A673 (cell line): Measurements from ENCODE around the gene CTU2. TPM values are rescaled to one million over a fixed set of nuclear protein-coding genes. Genes with fewer than 3 reads are reported as not detected.
A peak's percentile ranks its signal among the peaks of the same experiment; 100 is the strongest.

Source experiments
- BruUV-seq: library from RNA; stranded (reverse); fragments of 400-500 nt; replicated peaks from 2 replicates; lab custom pipeline; 2021; lab: Mats Ljungman, UMichigan
- CTCF ChIA-PET: fragments of 300-600 bp; sonication (Branson Sonifier 250); formaldehyde crosslinking; loops from one replicate; lab custom pipeline; 2022; ENCODE audit warnings: antibody characterized with exemption; lab: Charles Lee
- POLR2A ChIA-PET: fragments of 300-600 bp; sonication (Branson Sonifier 250); formaldehyde crosslinking; loops from one replicate; lab custom pipeline; 2022; ENCODE audit warnings: antibody characterized with exemption; ENCODE audit not compliant: low non-redundant PET; lab: Charles Lee
- DNase-seq: peaks from one replicate; pipeline ENCODE4 v3.0.0-alpha.2; 2015; ENCODE audit warnings: low spot score
- H3K27ac ChIP-seq: fragments of 200-600 bp; sonication (generic); 2 replicates; pipeline ENCODE4 v1.5.1; 2016; ENCODE audit warnings: mixed run types, low read depth, mild to moderate bottlenecking, mixed read lengths, antibody characterized with exemption, low read length; ENCODE audit not compliant: poor library complexity, severe bottlenecking
- H3K27me3 ChIP-seq: fragments of 200-600 bp; sonication (generic); replicated peaks from 2 replicates; pipeline ENCODE4 v1.6.1; 2017; ENCODE audit warnings: mixed run types, low read depth, mild to moderate bottlenecking, mixed read lengths, antibody characterized with exemption, low read length; ENCODE audit not compliant: insufficient read depth, poor library complexity
- H3K36me3 ChIP-seq: fragments of 200-600 bp; sonication (generic); 2 replicates; pipeline ENCODE4 v1.6.1; 2016; ENCODE audit warnings: mixed run types, mild to moderate bottlenecking, mixed read lengths, antibody characterized with exemption, low read length; ENCODE audit not compliant: insufficient read depth, poor library complexity, severe bottlenecking
- H3K4me1 ChIP-seq: fragments of 200-600 bp; sonication (generic); 2 replicates; pipeline ENCODE4 v1.6.1; 2017; ENCODE audit warnings: mixed run types, mild to moderate bottlenecking, mixed read lengths, antibody characterized with exemption, low read length; ENCODE audit not compliant: insufficient read depth, poor library complexity, severe bottlenecking
- H3K4me3 ChIP-seq: fragments of 200-600 bp; sonication (generic); 2 replicates; pipeline ENCODE4 v1.5.1; 2016; ENCODE audit warnings: low read depth, mixed run types, mild to moderate bottlenecking, mixed read lengths, low read length; ENCODE audit not compliant: poor library complexity, severe bottlenecking
- H3K9me3 ChIP-seq: fragments of 200-600 bp; sonication (generic); 2 replicates; pipeline ENCODE4 v1.6.1; 2016; ENCODE audit warnings: mixed run types, low read depth, mild to moderate bottlenecking, mixed read lengths, antibody characterized with exemption, low read length; ENCODE audit not compliant: poor library complexity, severe bottlenecking
- EZH2 ChIP-seq: fragments of 200-600 bp; sonication (generic); IDR thresholded peaks from 2 replicates; pipeline ENCODE4 v1.6.1; 2017; ENCODE audit warnings: borderline replicate concordance, low read depth, mild to moderate bottlenecking, mixed read lengths, antibody characterized with exemption, low read length; ENCODE audit not compliant: poor library complexity, severe bottlenecking
- intact Hi-C: fragments of 100-400 bp; cut with micrococcal nuclease; formaldehyde crosslinking; loops from one replicate; pipeline ENCODE4 v1.10.0; 2022; ENCODE audit not compliant: unreplicated experiment
- total RNA-seq: library from RNA; stranded (reverse); gene quantifications from 2 replicates; pipeline ENCODE4 v1.2.3, GENCODE V29; 2021
- TF ChIP-seq, protein P1 (sequence below): fragments of 300-800, 200-600 bp; sonication (generic); conservative IDR thresholded peaks from 2 replicates; pipeline ENCODE4 v1.5.1; 2017; ENCODE audit warnings: low read depth, mild to moderate bottlenecking, antibody characterized with exemption, low read length, moderate library complexity, mixed read lengths

Gene CTU2
- total RNA-seq, 1 experiment from 2014 or later: 47.5 TPM

DNA sequence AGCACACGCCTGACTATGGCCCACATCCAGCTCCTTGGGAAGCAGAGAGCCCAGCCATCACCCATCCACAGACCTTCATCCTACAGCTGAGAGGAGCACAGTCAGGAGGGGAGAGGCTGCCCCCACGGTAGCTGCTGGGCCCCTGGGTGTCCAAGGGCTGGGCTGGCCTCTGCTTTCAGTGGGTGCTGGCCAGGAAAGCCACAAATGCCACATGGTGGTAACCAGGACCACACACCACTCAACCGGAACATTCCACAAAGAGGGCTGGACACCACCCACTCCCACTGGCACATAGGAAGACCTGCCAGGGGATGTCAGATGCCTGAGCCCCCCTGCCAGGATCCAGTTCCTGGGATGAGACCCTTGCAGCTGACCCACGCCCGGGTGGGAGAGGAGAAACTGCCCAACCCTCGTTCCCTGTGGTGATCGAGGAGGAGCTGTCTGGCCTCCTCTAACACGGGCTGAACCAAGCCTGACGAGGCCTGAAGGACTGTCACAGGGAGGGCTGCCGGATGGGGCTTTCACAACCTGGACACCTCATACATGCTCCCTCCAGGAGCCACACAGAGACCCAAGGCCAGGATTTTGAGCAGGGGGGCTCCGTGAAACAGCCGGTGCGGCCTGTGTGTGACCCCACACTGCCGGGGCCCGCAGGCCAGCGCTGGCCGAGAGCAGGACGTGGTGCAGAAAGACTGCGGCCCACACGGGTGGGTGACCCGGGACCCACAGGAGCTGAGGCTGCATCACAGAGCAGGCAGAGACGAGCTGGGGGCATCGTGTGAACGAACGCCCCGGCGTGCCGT lies 48.0 kb downstream of the CTU2 start:
- H3K9me3 ChIP-seq: no peaks in the 10 kb centered on the region
- CTCF ChIA-PET: interaction anchor here (0.5 to 1.4 kb wide), 3 partner anchors 17 to 269 kb away, joined by 3 to 9 read pairs (median 8); no protein-coding TSS in a partner anchor
- H3K27ac ChIP-seq: peak overlapping the region; percentile 54
- H3K4me3 ChIP-seq: no peak overlapping the region
- H3K27me3 ChIP-seq: no peaks in the 10 kb centered on the region
- no peak for TF ChIP-seq EZH2
- TF ChIP-seq, protein P1, sequence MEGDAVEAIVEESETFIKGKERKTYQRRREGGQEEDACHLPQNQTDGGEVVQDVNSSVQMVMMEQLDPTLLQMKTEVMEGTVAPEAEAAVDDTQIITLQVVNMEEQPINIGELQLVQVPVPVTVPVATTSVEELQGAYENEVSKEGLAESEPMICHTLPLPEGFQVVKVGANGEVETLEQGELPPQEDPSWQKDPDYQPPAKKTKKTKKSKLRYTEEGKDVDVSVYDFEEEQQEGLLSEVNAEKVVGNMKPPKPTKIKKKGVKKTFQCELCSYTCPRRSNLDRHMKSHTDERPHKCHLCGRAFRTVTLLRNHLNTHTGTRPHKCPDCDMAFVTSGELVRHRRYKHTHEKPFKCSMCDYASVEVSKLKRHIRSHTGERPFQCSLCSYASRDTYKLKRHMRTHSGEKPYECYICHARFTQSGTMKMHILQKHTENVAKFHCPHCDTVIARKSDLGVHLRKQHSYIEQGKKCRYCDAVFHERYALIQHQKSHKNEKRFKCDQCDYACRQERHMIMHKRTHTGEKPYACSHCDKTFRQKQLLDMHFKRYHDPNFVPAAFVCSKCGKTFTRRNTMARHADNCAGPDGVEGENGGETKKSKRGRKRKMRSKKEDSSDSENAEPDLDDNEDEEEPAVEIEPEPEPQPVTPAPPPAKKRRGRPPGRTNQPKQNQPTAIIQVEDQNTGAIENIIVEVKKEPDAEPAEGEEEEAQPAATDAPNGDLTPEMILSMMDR: no peak
- POLR2A ChIA-PET: no interaction called here
- H3K4me1 ChIP-seq: no peaks in the 10 kb centered on the region
- no peak for DNase-seq
- H3K36me3 ChIP-seq: no peaks in the 10 kb centered on the region
- BruUV-seq: no TSS peak
- intact Hi-C loops: loop anchor here (10.0 kb wide), 1 partner anchor 460 kb away; the partner anchor contains the start of gene ZNF778

DNA sequence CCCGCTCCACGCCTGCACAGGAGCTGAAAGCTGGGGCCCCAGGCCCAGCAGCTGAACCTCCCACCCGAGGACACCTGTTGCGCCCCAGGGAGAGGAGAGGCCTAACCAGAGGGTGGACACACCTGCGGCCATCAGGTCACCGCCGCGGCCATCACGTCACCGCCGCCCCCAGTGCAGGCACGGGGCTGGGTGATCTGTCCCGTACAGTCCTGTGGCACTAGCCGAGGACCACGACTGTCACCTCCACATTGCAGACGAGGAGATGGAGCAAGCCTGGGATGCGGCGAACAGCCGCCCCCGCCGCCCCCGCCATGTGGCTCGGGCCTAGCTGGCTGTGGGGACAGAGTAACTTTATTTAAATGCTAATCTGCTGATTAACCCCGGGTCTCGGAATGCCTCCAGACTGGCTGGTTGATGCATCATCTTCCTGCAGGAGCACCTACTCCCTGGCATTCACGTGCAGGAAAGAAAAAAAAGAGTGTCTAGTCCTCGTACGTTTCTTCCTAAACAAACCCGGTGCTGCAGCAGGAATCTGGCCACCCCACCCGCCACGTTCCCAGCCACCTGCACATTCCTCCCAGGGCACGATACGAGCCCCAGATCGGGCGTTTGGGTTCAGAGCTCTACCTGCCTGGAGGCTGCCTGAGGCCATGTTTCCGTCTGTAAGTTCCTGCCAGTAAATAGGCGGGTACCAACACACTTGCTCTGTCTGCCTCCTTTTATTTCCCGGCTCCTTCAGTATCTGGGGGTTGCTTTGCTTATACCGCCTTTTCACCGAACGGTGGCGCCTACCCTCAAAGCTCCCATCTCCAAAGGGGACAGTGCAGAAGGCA lies 48.8 kb downstream of the CTU2 start:
- H3K4me3 ChIP-seq: no peak overlapping the region
- no peaks in the 10 kb centered on the region for H3K36me3 ChIP-seq
- no peaks in the 10 kb centered on the region for H3K4me1 ChIP-seq
- no peaks in the 10 kb centered on the region for H3K9me3 ChIP-seq
- POLR2A ChIA-PET: no interaction called here
- CTCF ChIA-PET: interaction anchor here (0.5 to 1.4 kb wide), 3 partner anchors 16 to 270 kb away, joined by 3 to 9 read pairs (median 3); no protein-coding TSS in a partner anchor
- no peak for TF ChIP-seq EZH2
- TF ChIP-seq, protein P1: peak; percentile 64
- no peaks in the 10 kb centered on the region for H3K27me3 ChIP-seq
- BruUV-seq: no TSS peak
- peak; percentile 56 for DNase-seq
- no peak overlapping the region for H3K27ac ChIP-seq
- intact Hi-C loops: loop anchor here (10.0 kb wide), 1 partner anchor 460 kb away; the partner anchor contains the start of gene ZNF778

DNA sequence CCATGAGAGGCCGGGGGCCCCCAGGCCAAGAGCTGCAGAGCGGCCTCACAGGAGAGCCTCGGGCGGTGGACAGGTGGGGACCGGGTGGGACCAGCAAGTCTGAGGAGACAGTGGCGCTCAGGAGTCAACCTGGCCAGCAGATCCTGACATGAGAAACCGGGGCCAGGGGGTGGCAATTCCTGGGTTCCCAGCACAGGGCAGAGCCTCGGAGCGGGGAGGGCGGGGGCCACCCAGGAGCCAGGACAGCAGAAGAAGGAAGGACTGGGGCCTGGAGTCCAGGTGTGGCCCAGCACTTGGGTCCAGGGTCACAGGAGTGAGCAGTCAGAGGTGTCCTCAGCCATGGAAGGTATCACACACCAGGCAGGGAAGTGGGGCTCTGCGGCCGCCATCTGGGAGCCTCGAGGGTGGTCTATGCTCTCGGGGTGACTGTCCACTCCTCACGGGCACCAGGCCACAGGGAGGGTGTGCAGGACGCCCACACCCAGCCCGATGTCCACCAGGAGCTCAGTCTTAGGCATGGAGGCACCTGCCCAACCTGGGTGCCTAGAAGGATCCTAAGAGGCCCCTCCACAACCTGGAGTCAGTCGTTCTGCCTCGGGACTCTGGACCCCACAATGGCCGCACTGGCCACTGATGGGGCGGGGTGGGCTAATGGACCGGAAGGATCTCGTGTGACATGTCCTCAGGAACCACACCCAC lies 49.6 kb downstream of the CTU2 start:
- intact Hi-C loops: loop anchor here (10.0 kb wide), 1 partner anchor 459 kb away; the partner anchor contains the start of gene ZNF778
- no peak for DNase-seq
- Histone ChIP-seq H3K4me1 (no peaks in the 10 kb centered on the region), H3K36me3 (no peaks in the 10 kb centered on the region), H3K4me3 (no peak overlapping the region), H3K9me3 (no peaks in the 10 kb centered on the region), H3K27me3 (no peaks in the 10 kb centered on the region), H3K27ac (no peak overlapping the region)
- POLR2A ChIA-PET: interaction anchor here (0.5 kb wide), 1 partner anchor 19 kb away, joined by 4 read pairs; no protein-coding TSS in a partner anchor
- CTCF ChIA-PET: interaction anchor here (1.1 to 1.4 kb wide), 2 partner anchors 15 to 19 kb away, joined by 3 to 9 read pairs; no protein-coding TSS in a partner anchor
- BruUV-seq: no TSS peak
- TF ChIP-seq, protein P1: 0 out of 2 replicates have a peak, but pooled peaks have one; percentile 16
- TF ChIP-seq EZH2: no peak
